GM12875 (cell line): ENCODE results near the gene RPS6KA2.

Experiments used
- H3K4me3 ChIP-seq: one replicate; pipeline ENCODE4 v1.5.1; 2011; ENCODE audit warnings: low read depth, low read length, control low read depth
- CTCF ChIP-seq: IDR thresholded peaks from 2 replicates; pipeline ENCODE4 v1.5.1; 2011; ENCODE audit warnings: low read depth, mild to moderate bottlenecking, control low read depth, inconsistent platforms, low read length, moderate library complexity, borderline replicate concordance; ENCODE audit not compliant: insufficient read depth

The RPS6KA2 gene

GRCh38 chr6:166466178-166467122 is 160.6 kb downstream of the RPS6KA2 start:
- H3K4me3 ChIP-seq: no peak overlapping the region
- TF ChIP-seq CTCF: no peak

DNA sequence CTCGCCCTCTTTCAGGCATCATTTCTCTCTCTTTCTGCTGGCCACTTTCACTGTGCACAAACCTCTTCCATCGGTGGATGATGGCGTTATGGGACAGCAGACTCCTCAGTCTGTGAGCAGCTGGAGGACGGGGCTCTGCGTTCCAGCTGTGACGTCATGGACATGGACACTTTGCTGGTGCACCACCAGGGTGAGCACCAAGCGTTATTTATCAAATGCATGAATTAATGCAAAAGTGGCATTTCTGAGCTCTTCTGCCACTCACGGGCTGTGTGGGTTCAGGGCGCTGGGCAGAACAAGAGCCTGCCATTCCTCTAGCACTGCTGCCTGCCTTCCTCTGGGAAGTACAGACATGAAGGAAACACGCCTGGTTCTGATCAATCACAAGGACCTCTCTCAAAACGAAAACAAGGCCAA is 161.4 kb downstream of the RPS6KA2 start:
- H3K4me3 ChIP-seq: no peak overlapping the region
- no peak for TF ChIP-seq CTCF

DNA sequence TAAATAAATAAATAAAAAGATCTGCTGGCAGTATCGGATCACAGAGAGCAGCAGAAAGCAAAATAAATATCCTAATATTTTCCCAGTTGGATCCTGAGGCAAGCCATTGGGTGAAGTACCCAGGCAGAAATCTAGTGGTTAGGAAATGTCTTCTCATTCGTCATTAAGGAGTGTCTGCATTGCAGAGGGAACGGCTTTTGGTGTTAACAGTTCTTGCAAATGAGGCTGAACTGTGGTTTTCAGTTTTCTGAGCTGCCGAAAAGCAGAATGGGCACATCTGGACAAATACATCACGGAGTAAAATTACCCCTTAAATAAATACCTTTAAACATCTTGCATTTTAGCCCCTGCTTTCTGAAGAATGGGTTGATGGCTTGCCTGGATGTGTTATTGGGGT is 162.1 kb downstream of the RPS6KA2 start:
- H3K4me3 ChIP-seq: no peak overlapping the region
- TF ChIP-seq CTCF: no peak

- TF ChIP-seq CTCF: no peak
- no peak overlapping the region for H3K4me3 ChIP-seq
Measured at GRCh38 chr6:166464068-166465002, 162.7 kb downstream of the RPS6KA2 start.

DNA sequence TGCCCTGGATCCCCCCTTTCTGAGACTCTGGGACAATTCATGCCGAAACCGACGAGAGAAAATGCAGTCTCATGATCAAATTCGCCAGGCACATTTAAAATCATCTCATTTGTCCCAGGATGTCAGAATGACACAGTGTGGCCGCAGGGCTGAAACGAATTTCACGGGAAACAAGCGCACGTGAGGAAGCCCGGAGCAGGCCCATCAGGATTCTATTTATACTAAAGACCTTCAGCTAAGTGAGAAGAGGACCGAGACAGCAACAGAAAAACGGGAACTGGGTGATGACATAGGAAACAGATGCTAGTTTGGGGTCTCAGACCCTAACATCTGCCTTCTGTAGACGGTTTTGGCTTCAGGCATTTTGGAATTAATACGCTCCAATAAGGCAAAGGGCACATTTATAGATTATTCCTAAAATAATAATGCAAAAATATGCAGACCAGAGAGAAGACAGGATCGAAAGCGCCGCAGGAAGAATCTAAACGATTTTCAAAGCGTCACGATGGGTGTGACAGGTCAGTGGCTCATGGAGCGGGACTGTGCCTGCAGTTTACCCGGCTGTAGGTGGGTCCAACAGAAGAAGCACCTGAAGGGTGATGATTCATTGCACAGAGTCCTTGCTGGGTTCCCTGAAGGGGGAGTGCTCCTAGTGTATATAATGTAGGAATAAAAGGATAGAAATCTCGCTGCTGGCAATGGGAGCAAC is 163.5 kb downstream of the RPS6KA2 start:
- H3K4me3 ChIP-seq: no peak overlapping the region
- TF ChIP-seq CTCF: no peak

DNA sequence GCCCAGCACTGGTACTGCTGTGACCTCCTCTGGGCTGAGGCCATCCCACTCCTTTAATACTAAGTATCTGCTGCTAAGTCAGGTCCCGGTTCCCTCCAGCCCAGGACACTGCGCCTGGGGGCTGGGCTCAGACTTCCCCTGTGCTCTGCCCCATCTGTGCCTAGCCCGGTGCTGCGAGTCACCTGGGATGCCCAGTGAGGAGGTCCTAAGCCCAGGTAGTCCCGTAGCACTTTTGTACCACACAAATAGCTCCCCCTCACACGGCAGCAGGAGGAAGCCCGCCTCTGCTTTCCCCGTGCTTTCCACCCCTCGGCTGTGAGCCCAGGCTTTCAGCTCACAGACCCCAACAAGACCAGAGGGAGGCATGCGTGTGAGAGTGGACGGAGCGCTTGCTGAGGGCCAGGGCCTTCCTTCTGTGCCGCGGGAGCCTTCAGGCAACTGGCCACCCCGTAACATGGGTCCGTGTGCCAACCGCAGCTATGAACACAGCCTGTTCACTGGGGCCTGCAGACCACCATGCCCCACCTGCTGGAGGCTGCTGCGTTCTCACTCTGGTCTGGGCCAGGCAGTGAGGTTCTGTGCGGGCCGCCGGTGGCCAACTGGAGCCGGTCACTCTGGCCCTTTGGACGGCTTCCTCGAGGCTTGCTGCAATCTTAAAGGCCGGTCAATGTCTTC is 164.5 kb downstream of the RPS6KA2 start:
- H3K4me3 ChIP-seq: no peak overlapping the region
- no peak for TF ChIP-seq CTCF
